Suprapubic skin (tissue), 4 donors: ENCODE data around the gene SH2B3. TPM values are rescaled to one million over a fixed set of nuclear protein-coding genes. Genes with fewer than 3 reads are reported as not detected.

Experiments used
- DNase-seq, 2 donors: peaks; one replicate each; pipeline ENCODE4 v3.0.0-alpha.2; 2019; ENCODE audit warnings: low spot score in 2 of 2
- H3K27ac ChIP-seq: fragments of 200-600 bp; sonication (generic); one replicate; pipeline ENCODE4 v1.5.1; 2019
- H3K27me3 ChIP-seq: fragments of 200-600 bp; sonication (generic); one replicate; pipeline ENCODE4 v1.5.1; 2019
- H3K36me3 ChIP-seq: fragments of 200-600 bp; sonication (generic); one replicate; pipeline ENCODE4 v1.5.1; 2019
- H3K4me1 ChIP-seq: fragments of 200-600 bp; sonication (generic); one replicate; pipeline ENCODE4 v1.5.1; 2019
- H3K4me3 ChIP-seq: fragments of 200-600 bp; sonication (generic); one replicate; pipeline ENCODE4 v1.5.1; 2019; ENCODE audit warnings: mild to moderate bottlenecking
- H3K9me3 ChIP-seq: fragments of 200-600 bp; sonication (generic); one replicate; pipeline ENCODE4 v1.5.1; 2019
- CTCF ChIP-seq, 2 donors: fragments of 200-600 bp in 1 of 2; fragments of 450-650 bp in 1 of 2; sonication (generic) in 1 of 2; IDR thresholded peaks; one replicate each; pipeline ENCODE4 v1.5.1; 2016 to 2019; ENCODE audit warnings: antibody characterized with exemption in 2 of 2, mild to moderate bottlenecking in 1 of 2, moderate library complexity in 1 of 2
- EP300 ChIP-seq: sonication (generic); formaldehyde crosslinking; IDR thresholded peaks from one replicate; pipeline ENCODE4 v1.6.1; 2017; ENCODE audit warnings: antibody characterized with exemption
- POLR2A ChIP-seq, 2 donors: fragments of 450-650 bp; IDR thresholded peaks; one replicate each; pipeline ENCODE4 v1.6.1; 2017; ENCODE audit warnings: antibody characterized with exemption in 2 of 2, mild to moderate bottlenecking in 2 of 2, moderate library complexity in 2 of 2
- POLR2AphosphoS5 ChIP-seq, 3 donors: sonication (generic); formaldehyde crosslinking; IDR thresholded peaks; one replicate each; pipeline ENCODE4 v1.6.1; 2017; ENCODE audit warnings: antibody characterized with exemption in 3 of 3
- WGBS: methylation state at CpG from one replicate; pipeline ENCODE4 v1.1.5; 2018; 5-methylcytosine and 5-hydroxymethylcytosine counted together
- total RNA-seq, 4 donors: library from RNA; depleted of rRNA; stranded (reverse); fragments of >200 nt; gene quantifications; one replicate each; pipeline ENCODE4 v1.1.0, GENCODE V29; 2016

The SH2B3 gene
- total RNA-seq, 4 donors from 2014 or later, result 3.4 to 7.1 (median 4.2) TPM

GRCh38 chr12:111417290-111417689 is 11.6 kb downstream of the SH2B3 start:
- Histone ChIP-seq H3K27ac (no peak overlapping the region), H3K27me3 (no peaks in the 10 kb centered on the region), H3K4me3 (no peak overlapping the region), H3K4me1 (peaks cover 17% of the 10 kb centered on the region), H3K36me3 (peaks cover 23% of the 10 kb centered on the region), H3K9me3 (no peaks in the 10 kb centered on the region)
- WGBS, result 89% methylated on average over 2 of the region's 2 CpGs
- TF ChIP-seq POLR2AphosphoS5 (IDR thresholded peaks at IDR 0.05), result no peak
- TF ChIP-seq CTCF (IDR thresholded peaks at IDR 0.05), result no peak
- TF ChIP-seq EP300, result no peak
- TF ChIP-seq POLR2A (IDR thresholded peaks at IDR 0.05), result no peak
- no peak for DNase-seq

GRCh38 chr12:111417784-111418593 is 12.3 kb downstream of the SH2B3 start:
- no peak for TF ChIP-seq CTCF (IDR thresholded peaks at IDR 0.05)
- TF ChIP-seq POLR2AphosphoS5 (IDR thresholded peaks at IDR 0.05), result no peak
- TF ChIP-seq POLR2A (IDR thresholded peaks at IDR 0.05), result no peak
- no peak for TF ChIP-seq EP300
- no peak for DNase-seq
- Histone ChIP-seq H3K4me3 (no peak overlapping the region), H3K27me3 (no peaks in the 10 kb centered on the region), H3K36me3 (peaks cover 23% of the 10 kb centered on the region), H3K27ac (no peak overlapping the region), H3K9me3 (no peaks in the 10 kb centered on the region), H3K4me1 (peaks cover 10% of the 10 kb centered on the region)
- WGBS, result 94% methylated on average over 28 of the region's 67 CpGs

GRCh38 chr12:111418594-111418880 is 12.8 kb downstream of the SH2B3 start:
- 89% methylated on average over 17 of the region's 30 CpGs for WGBS
- H3K4me3 ChIP-seq, result no peak overlapping the region
- H3K9me3 ChIP-seq, result no peaks in the 10 kb centered on the region
- H3K27me3 ChIP-seq, result no peaks in the 10 kb centered on the region
- TF ChIP-seq CTCF (IDR thresholded peaks at IDR 0.05) (no peak), POLR2AphosphoS5 (IDR thresholded peaks at IDR 0.05) (no peak), POLR2A (IDR thresholded peaks at IDR 0.05) (no peak), EP300 (no peak)
- DNase-seq, result no peak
- H3K36me3 ChIP-seq, result peaks cover 23% of the 10 kb centered on the region
- H3K4me1 ChIP-seq, result peaks cover 4% of the 10 kb centered on the region
- H3K27ac ChIP-seq, result no peak overlapping the region

DNA sequence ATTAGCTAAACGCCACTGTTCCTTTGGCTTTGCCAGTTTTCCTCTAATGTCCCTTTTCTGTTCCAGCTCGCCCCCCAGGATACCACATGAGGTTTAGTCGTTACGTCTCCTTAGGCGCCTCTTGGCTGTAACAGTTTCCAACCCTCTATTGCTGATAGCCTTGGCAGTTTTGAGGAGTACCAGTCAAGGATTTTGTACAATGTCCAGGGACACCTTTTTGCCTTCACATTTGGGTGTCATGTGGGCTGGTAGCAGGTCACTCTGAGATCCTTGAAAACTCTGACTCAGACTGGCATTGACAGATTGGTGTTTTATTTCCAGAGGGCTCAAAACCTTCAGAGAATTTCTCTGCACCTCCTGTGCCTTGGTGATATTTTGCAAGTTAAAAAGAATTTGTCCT is 14.1 kb downstream of the SH2B3 start:
- 93% methylated on average over 5 of the region's 5 CpGs for WGBS
- Histone ChIP-seq H3K36me3 (peaks cover 23% of the 10 kb centered on the region), H3K9me3 (no peaks in the 10 kb centered on the region)

GRCh38 chr12:111420494-111420893 is 14.8 kb downstream of the SH2B3 start:
- no peak for TF ChIP-seq POLR2A (IDR thresholded peaks at IDR 0.05)
- TF ChIP-seq CTCF (IDR thresholded peaks at IDR 0.05), result no peak
- TF ChIP-seq POLR2AphosphoS5 (IDR thresholded peaks at IDR 0.05), result no peak
- no peak for TF ChIP-seq EP300
- H3K27ac ChIP-seq, result no peak overlapping the region
- no peaks in the 10 kb centered on the region for H3K9me3 ChIP-seq
- no peak overlapping the region for H3K4me3 ChIP-seq
- 91% methylated on average over 7 of the region's 7 CpGs for WGBS
- H3K27me3 ChIP-seq, result no peaks in the 10 kb centered on the region
- peaks cover 7% of the 10 kb centered on the region for H3K4me1 ChIP-seq
- DNase-seq, result no peak
- H3K36me3 ChIP-seq, result peaks cover 23% of the 10 kb centered on the region

More for the DNA sequence above, 14.1 kb downstream of the SH2B3 start:
- Histone ChIP-seq H3K27ac (no peak overlapping the region), H3K4me1 (peaks cover under 1% of the 10 kb centered on the region), H3K4me3 (no peak overlapping the region), H3K27me3 (no peaks in the 10 kb centered on the region)
- DNase-seq, result no peak
- no peak for TF ChIP-seq POLR2A (IDR thresholded peaks at IDR 0.05)
- no peak for TF ChIP-seq CTCF (IDR thresholded peaks at IDR 0.05)
